HT-29 (cell line): Measurements from ENCODE around the gene AR. TPM values are rescaled to one million over a fixed set of nuclear protein-coding genes. Genes with fewer than 3 reads are reported as not detected.

ENCODE experiments used
- DNase-seq: peaks from one replicate; pipeline ENCODE4 v3.0.0-alpha.2; 2015; ENCODE audit warnings: low spot score
- total RNA-seq: library from RNA; depleted of rRNA; stranded (reverse); fragments of >200 nt; shearing (Covaris generic); gene quantifications from 2 replicates; pipeline ENCODE4 v1.2.3, GENCODE V29; 2014

The AR gene
- total RNA-seq, 1 experiment from 2014 or later, result not detected

GRCh38 chrX:67568769-67569168 lies 24.9 kb downstream of the AR start:
- DNase-seq, result no peak

GRCh38 chrX:67570839-67571238 lies 27.0 kb downstream of the AR start:
- no peak for DNase-seq

GRCh38 chrX:67574696-67575095 lies 30.9 kb downstream of the AR start:
- DNase-seq, result no peak

- DNase-seq, result no peak
Measured at GRCh38 chrX:67582436-67582835, 38.6 kb downstream of the AR start.

GRCh38 chrX:67583171-67583570 lies 39.4 kb downstream of the AR start:
- no peak for DNase-seq

- no peak for DNase-seq
Measured at GRCh38 chrX:67585401-67585800, 41.6 kb downstream of the AR start.

GRCh38 chrX:67587946-67588624 lies 44.3 kb downstream of the AR start:
- no peak for DNase-seq

GRCh38 chrX:67596839-67597790 lies 53.3 kb downstream of the AR start:
- no peak for DNase-seq

GRCh38 chrX:67599532-67599931 lies 55.7 kb downstream of the AR start:
- no peak for DNase-seq

GRCh38 chrX:67601771-67602170 lies 58.0 kb downstream of the AR start:
- no peak for DNase-seq

GRCh38 chrX:67604979-67605703 lies 61.3 kb downstream of the AR start:
- DNase-seq, result no peak

GRCh38 chrX:67607466-67607865 lies 63.6 kb downstream of the AR start:
- DNase-seq, result no peak

- no peak for DNase-seq
Measured at GRCh38 chrX:67610282-67610681, 66.5 kb downstream of the AR start.

- DNase-seq, result no peak
Measured at GRCh38 chrX:67612231-67612630, 68.4 kb downstream of the AR start.

GRCh38 chrX:67613366-67613765 lies 69.5 kb downstream of the AR start:
- DNase-seq, result no peak

GRCh38 chrX:67613996-67614395 lies 70.2 kb downstream of the AR start:
- DNase-seq, result no peak

- DNase-seq, result no peak
Measured at GRCh38 chrX:67614423-67614822, 70.6 kb downstream of the AR start.

GRCh38 chrX:67619253-67619652 lies 75.4 kb downstream of the AR start:
- peak; percentile 6 for DNase-seq

- no peak for DNase-seq
Measured at GRCh38 chrX:67622053-67622585, 78.3 kb downstream of the AR start.

GRCh38 chrX:67624325-67624724 lies 80.5 kb downstream of the AR start:
- DNase-seq, result no peak

- no peak for DNase-seq
Measured at GRCh38 chrX:67635424-67635823, 91.6 kb downstream of the AR start.

- no peak for DNase-seq
Measured at GRCh38 chrX:67636532-67636931, 92.7 kb downstream of the AR start.
